RPMI8226 (cell line): ENCODE measurements around the gene SPTBN2.
"Not testable (repeated sequence)": the region's sequence is repeated elsewhere in the genome, so short reads cannot be mapped to it uniquely, and the experiment has no call there.

Source experiments
- DNase-seq: peaks from one replicate; pipeline ENCODE4 v3.0.0-alpha.2; 2015

Gene SPTBN2

GRCh38 chr11:66728693-66729385 lies at the start of gene SPTBN2:
SPTBN2 (minus strand) TSS chr11:66729216; CDS start chr11:66721240, 7,976 bp downstream.
- no peak for DNase-seq

- no peak for DNase-seq
Observed at GRCh38 chr11:66768818-66769217, 39.8 kb upstream of the SPTBN2 start.

GRCh38 chr11:66768088-66768521 lies 39.1 kb upstream of the SPTBN2 start:
- DNase-seq = no peak

GRCh38 chr11:66767666-66768065 lies 38.6 kb upstream of the SPTBN2 start:
- DNase-seq = no peak

- no peak for DNase-seq
Observed at GRCh38 chr11:66766681-66767080, 37.7 kb upstream of the SPTBN2 start.

GRCh38 chr11:66762088-66762487 lies 33.1 kb upstream of the SPTBN2 start:
- DNase-seq = no peak

- no peak for DNase-seq
Observed at GRCh38 chr11:66752148-66752547, 23.1 kb upstream of the SPTBN2 start.

GRCh38 chr11:66749091-66749490 lies 20.1 kb upstream of the SPTBN2 start:
- no peak for DNase-seq

- no peak for DNase-seq
Observed at GRCh38 chr11:66747480-66747879, 18.5 kb upstream of the SPTBN2 start.

GRCh38 chr11:66745356-66746235 lies 16.6 kb upstream of the SPTBN2 start:
- peak; percentile 91 for DNase-seq

- DNase-seq = peak; percentile 97
Observed at GRCh38 chr11:66744485-66745355, 15.7 kb upstream of the SPTBN2 start.

GRCh38 chr11:66743271-66743968 lies 14.4 kb upstream of the SPTBN2 start:
- no peak for DNase-seq

- DNase-seq = no peak
Observed at GRCh38 chr11:66741153-66741552, 12.1 kb upstream of the SPTBN2 start.

GRCh38 chr11:66739983-66740382 lies 11.0 kb upstream of the SPTBN2 start:
- no peak for DNase-seq

- DNase-seq = no peak
Observed at GRCh38 chr11:66734215-66734614, 5.2 kb upstream of the SPTBN2 start.

GRCh38 chr11:66729447-66729846 lies 431 bp upstream of the SPTBN2 start:
- DNase-seq = no peak

- peak; percentile 59 for DNase-seq
Observed at GRCh38 chr11:66728038-66728692, 851 bp downstream of the SPTBN2 start.

- peak; percentile 75 for DNase-seq
Observed at GRCh38 chr11:66727282-66728037, 1.6 kb downstream of the SPTBN2 start.

- no peak for DNase-seq
Observed at GRCh38 chr11:66725647-66726046, 3.4 kb downstream of the SPTBN2 start.

GRCh38 chr11:66725114-66725513 lies 3.9 kb downstream of the SPTBN2 start:
- no peak for DNase-seq

GRCh38 chr11:66724167-66724566 lies 4.8 kb downstream of the SPTBN2 start:
- DNase-seq = not testable (repeated sequence)
